Transverse colon (tissue), 4 donors: ENCODE data around the gene CYP2F1.

Source experiments
- CTCF ChIP-seq, 5 experiments: fragments of 200-600 bp in 3 of 5; fragments of 450-650 bp in 2 of 5; sonication (generic) in 3 of 5; IDR thresholded peaks; 1 replicate in 2 of 5; 2 replicates in 3 of 5; pipeline ENCODE4 v1.5.1; 2016 to 2017; ENCODE audit warnings: antibody characterized with exemption in 5 of 5, inconsistent platforms in 3 of 5, mild to moderate bottlenecking in 2 of 5, moderate library complexity in 1 of 5
- POLR2AphosphoS5 ChIP-seq, 3 donors: sonication (generic); formaldehyde crosslinking; IDR thresholded peaks; one replicate each; pipeline ENCODE4 v1.6.1; 2016; ENCODE audit warnings: antibody characterized with exemption in 3 of 3

GRCh38 chr19:41083516-41083915 is 30.7 kb upstream of the CYP2F1 start:
- TF ChIP-seq CTCF (IDR thresholded peaks at IDR 0.05) (no peak), POLR2AphosphoS5 (IDR thresholded peaks at IDR 0.05) (no peak)
